ENCODE data around the gene RPH3AL. TPM values are rescaled to one million over a fixed set of nuclear protein-coding genes. Genes with fewer than 3 reads are reported as not detected.

RPH3AL gene
- total and polyA plus RNA-seq, 2 of the 8 experiments (the other 6 are each of a cell fraction or from before 2014, with no cell fraction given), result 5.6 to 5.8 TPM

DNA sequence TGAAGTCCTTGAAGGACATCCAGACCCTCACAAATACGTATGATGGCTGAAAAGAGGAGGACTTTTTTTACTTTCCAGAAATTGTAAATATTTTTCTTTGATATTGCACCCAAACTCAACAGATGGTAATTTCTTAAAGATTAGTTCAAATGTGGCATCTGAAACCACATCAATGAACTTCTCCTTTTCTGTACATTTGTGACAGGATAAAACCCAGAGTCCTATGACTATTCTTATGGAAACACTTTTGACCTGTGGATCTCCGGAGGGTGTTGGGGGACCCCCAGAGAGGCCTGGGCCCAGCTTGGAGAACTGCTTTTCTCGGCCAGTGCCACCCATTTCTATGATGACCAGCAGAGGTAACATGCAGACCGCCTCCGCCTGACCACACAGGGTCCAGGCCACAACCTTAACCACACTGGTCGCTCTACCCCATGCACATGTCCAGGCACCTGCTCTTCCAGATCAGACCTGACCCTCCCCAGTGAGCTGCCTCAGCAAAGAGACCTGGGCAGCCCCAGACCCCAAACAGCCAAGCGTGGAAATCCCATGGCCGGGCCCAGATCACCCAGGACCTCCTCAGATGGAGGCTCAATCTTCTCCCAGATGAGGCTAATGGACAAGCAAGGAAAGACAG lies 22.7 kb downstream of the RPH3AL start:
- no peak overlapping the region for H3K27ac ChIP-seq (ENCODE audit: low read depth, low read length)
- H3K23ac ChIP-seq (ENCODE audit: insufficient read length), result no peak overlapping the region
- no peak overlapping the region for H2BK12ac ChIP-seq (ENCODE audit: low read depth, low read length)
- H3K9ac ChIP-seq (replicated peaks in 1 of 4; ENCODE audit: extremely low read depth in 1 of 4, low read depth in 3 of 4, low read length in 3 of 4), result no peak overlapping the region
- no peak overlapping the region for H3K4me2 ChIP-seq (ENCODE audit: insufficient read depth in 1 of 2, low read depth in 2 of 2, low read length in 2 of 2)
- H3K23me2 ChIP-seq (ENCODE audit: low read depth, low read length), result no peaks in the 10 kb centered on the region; the same call in 1 of the 2 replicates
- no peaks in the 10 kb centered on the region for H3K9me3 ChIP-seq (ENCODE audit: insufficient read depth in 2 of 2, low read depth in 1 of 2, low read length in 1 of 2)
- H3K4ac ChIP-seq (replicated peaks; ENCODE audit: insufficient read length, low read depth, low read length), result no peak overlapping the region
- H2BK20ac ChIP-seq (ENCODE audit: low read length), result no peak overlapping the region
- ChIA-PET CTCF (ENCODE audit: partially characterized antibody) (interaction anchor here (1.4 kb wide), 1 partner anchor 20 kb away, joined by 3 read pairs; no protein-coding TSS in a partner anchor), POLR2A (ENCODE audit: partially characterized antibody) (no interaction called here)
- H2BK120ac ChIP-seq (replicated peaks; ENCODE audit: low read depth, low read length), result no peak overlapping the region
- no peaks in the 10 kb centered on the region for H4K20me1 ChIP-seq (replicated peaks in 1 of 2; ENCODE audit: control insufficient read depth in 1 of 2, insufficient read depth in 2 of 2, low read length in 2 of 2)
- H2BK15ac ChIP-seq (ENCODE audit: low read length), result no peak overlapping the region
- no peak for FAIRE-seq
- H3K79me1 ChIP-seq (ENCODE audit: low read depth, low read length), result no peaks in the 10 kb centered on the region
- no peak overlapping the region for H2BK5ac ChIP-seq (ENCODE audit: low read depth, low read length)
- H3K4me1 ChIP-seq (replicated peaks in 1 of 4; ENCODE audit: control insufficient read depth in 3 of 4, insufficient read depth in 4 of 4, low read length in 3 of 4), result peaks cover 0 to 9% (median 5%) of the 10 kb centered on the region in 4 experiments; a peak in 6 of 7 replicates
- no peak overlapping the region for H4K91ac ChIP-seq (replicated peaks; ENCODE audit: insufficient read length, low read length)
- no peak overlapping the region for H2AK5ac ChIP-seq (ENCODE audit: low read depth, low read length)
- H3K79me2 ChIP-seq (ENCODE audit: control insufficient read depth in 1 of 2, insufficient read depth in 2 of 2, low read length in 2 of 2), result no peaks in the 10 kb centered on the region
- H2AFZ ChIP-seq (ENCODE audit: low read length), result no peak overlapping the region
- H3K4me3 ChIP-seq (ENCODE audit: extremely low read depth in 1 of 4, insufficient read depth in 2 of 4, low read depth in 3 of 4, low read length in 4 of 4), result no peak overlapping the region
- H3K56ac ChIP-seq (replicated peaks; ENCODE audit: insufficient read length, low read depth, low read length), result no peak overlapping the region
- no peak for DNase-seq (ENCODE audit: low read depth in 1 of 2, low spot score in 2 of 2)
- H3K36me3 ChIP-seq (ENCODE audit: control insufficient read depth in 2 of 4, insufficient read depth in 4 of 4, low read length in 3 of 4), result no peaks in the 10 kb centered on the region
- no peak overlapping the region for H4K8ac ChIP-seq (ENCODE audit: extremely low read depth, insufficient read depth, low read length)
- H3K27me3 ChIP-seq (replicated peaks in 1 of 4; ENCODE audit: control insufficient read depth in 3 of 4, extremely low read depth in 1 of 4, insufficient read depth in 3 of 4, low read length in 3 of 4), result 0 out of 7 replicates have a peak, but pooled peaks cover 0 to 3% (median 0%) of the 10 kb centered on the region in 4 experiments
- no peak overlapping the region for H4K5ac ChIP-seq (ENCODE audit: insufficient read length, low read depth, low read length)
- WGBS, 2 experiments (ENCODE audit: extremely low coverage in 1 of 2, insufficient coverage in 1 of 2, insufficient read length in 1 of 2, insufficient replicate concordance in 2 of 2, low coverage in 1 of 2, low lambda C conversion rate in 2 of 2, missing lambda C conversion rate in 1 of 2), result 90% methylated on average over 8 of the region's 8 CpGs; no CpG with 5 or more reads in 1 of the 2 experiments
- no peak overlapping the region for H3K14ac ChIP-seq (ENCODE audit: insufficient read length)
- no peak overlapping the region for H3K18ac ChIP-seq (ENCODE audit: extremely low read depth, low read length)
- TF ChIP-seq RAD21 (IDR thresholded peaks at IDR 0.05 in 1 of 2, conservative IDR thresholded peaks at IDR 0.05 in 1 of 2; ENCODE audit: low read depth in 2 of 2, low read length in 2 of 2) (no peak), GTF2F1 (IDR thresholded peaks at IDR 0.05; ENCODE audit: borderline replicate concordance, low read depth, low read length) (no peak), SIN3A (conservative IDR thresholded peaks at IDR 0.05 in 1 of 2, IDR thresholded peaks at IDR 0.05 in 1 of 2; ENCODE audit: low read depth in 1 of 2, low read length in 2 of 2) (no peak), EP300 (IDR thresholded peaks at IDR 0.05; ENCODE audit: borderline replicate concordance in 1 of 2, low read depth in 2 of 2, low read length in 2 of 2) (no peak), TAF7 (optimal IDR thresholded peaks at IDR 0.05; ENCODE audit: borderline replicate concordance, low read depth, low read length) (no peak), CHD2 (IDR thresholded peaks at IDR 0.05; ENCODE audit: low read length) (no peak), POU5F1 (IDR thresholded peaks at IDR 0.05; ENCODE audit: low read depth, low read length) (no peak), RXRA (IDR thresholded peaks at IDR 0.05; ENCODE audit: insufficient read depth, low read depth, low read length) (no peak)
- TF ChIP-seq, protein P1, sequence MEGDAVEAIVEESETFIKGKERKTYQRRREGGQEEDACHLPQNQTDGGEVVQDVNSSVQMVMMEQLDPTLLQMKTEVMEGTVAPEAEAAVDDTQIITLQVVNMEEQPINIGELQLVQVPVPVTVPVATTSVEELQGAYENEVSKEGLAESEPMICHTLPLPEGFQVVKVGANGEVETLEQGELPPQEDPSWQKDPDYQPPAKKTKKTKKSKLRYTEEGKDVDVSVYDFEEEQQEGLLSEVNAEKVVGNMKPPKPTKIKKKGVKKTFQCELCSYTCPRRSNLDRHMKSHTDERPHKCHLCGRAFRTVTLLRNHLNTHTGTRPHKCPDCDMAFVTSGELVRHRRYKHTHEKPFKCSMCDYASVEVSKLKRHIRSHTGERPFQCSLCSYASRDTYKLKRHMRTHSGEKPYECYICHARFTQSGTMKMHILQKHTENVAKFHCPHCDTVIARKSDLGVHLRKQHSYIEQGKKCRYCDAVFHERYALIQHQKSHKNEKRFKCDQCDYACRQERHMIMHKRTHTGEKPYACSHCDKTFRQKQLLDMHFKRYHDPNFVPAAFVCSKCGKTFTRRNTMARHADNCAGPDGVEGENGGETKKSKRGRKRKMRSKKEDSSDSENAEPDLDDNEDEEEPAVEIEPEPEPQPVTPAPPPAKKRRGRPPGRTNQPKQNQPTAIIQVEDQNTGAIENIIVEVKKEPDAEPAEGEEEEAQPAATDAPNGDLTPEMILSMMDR (IDR thresholded peaks at IDR 0.05; ENCODE audit: control extremely low read depth in 1 of 3, insufficient read depth in 1 of 3, low read depth in 1 of 3, low read length in 3 of 3), result no peak

Data from H1 (cell line).